Kasumi-1 (cell line): ENCODE data around the gene TMEM45B.
"Not testable (repeated sequence)": the region's sequence is repeated elsewhere in the genome, so short reads cannot be mapped to it uniquely, and the experiment has no call there.

Experiments
- DNase-seq, 2 experiments: peaks; one replicate each; lab custom pipeline; 2025; lab: John Stamatoyannopoulos, UW

The TMEM45B gene

DNA sequence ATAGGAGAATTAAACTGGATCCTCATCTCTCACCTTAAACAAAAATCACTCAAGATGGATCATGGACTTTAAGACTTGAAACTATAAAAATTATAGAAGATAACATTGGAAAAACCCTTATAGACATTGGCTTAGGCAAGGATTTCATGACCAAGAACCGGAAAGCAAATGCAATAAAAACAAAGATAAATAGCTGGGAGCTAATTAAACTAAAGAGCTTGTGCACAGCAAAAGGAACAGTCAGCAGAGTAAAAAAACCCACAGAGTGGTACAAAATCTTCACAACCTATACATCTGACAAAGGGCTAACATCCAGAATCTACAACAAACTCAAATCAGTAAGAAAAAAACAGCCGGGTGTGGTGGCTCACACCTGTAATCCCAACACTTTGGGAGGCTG lies 7.4 kb upstream of the TMEM45B start:
- DNase-seq: not testable (repeated sequence)

DNA sequence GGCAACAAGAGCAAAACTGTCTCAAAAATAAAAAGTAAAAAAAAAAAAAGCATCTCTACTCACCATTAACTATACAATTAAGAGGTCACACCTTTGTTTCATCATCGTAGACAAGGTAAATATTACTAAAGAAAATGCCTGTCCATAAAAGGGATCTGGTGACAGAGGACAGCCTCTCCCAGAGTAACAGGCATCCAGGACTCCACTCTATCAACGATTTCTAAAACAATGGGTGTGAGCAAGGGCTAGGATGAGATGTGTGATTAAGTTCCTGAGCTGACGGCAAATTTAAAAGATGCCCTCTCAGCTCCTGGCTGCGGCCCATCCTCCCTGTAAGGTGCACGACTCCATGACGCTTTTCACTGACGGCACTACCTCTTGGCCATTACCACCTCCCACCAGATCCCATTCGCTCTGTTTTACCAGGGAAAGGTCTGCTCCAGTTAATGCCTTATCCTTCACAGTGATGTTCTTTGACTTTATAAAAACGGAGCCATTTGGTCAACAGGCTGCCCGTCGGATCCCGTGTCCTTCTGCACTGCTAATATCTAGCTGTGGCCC lies 2.3 kb upstream of the TMEM45B start:
- DNase-seq: no peak

DNA sequence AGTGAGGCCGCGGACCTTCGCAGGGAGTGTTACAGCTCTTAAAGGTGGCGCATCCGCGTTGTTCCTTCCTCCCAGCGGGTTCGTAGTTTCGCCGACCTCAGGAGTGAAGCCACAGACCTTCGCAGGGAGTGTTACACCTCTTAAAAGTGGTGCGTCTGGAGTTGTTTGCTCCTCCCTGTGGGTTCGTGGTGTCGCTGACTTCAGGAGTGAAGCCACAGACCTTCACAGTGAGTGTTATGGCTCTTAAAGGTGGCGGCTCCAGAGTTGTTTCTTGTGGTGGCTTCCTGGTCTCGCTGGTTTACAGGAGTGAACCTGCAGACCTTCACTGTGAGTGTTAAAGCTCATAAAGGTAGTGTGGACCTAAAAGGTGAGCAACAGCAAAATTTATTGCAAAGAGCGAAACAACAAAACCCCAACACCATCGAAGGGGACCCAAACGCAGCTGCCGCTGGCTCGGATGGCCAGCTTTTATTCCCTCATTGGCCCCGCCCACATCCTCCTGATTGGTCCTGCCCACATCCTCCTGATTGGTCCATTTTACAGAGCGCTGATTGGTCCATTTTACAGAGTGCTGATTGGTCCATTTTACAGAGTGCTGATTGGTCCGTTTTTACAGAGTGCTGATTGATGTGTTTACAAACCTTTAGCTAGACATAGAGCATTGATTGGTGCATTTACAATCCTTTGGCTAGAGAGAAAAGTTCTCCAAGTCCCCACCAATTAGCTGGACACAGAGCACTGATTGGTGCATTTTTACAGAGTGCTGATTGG lies 1.2 kb upstream of the TMEM45B start:
- DNase-seq: no peak

DNA sequence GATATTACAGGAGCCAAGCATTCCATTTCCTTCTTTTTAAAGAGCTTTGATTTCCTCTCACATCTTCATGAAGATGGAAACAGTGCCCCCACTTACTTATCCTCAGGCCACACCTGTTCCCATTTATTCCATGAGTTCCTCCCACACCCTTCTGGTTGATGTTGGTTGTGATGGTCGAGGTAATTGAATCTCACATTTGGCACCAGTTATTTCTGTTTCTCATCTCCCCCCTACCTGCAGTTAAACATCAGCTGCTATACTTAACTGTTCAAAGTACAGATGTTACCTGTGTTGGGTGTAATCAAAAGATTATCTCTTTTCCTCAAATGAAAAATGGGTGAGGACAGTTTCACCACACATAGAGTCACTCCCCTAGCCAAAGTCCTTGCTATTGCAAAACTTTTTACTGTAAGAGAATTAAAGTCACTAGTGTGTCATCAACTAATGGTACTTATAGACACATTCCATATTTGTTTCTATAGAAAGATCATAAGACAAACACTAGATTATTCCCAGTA lies 1.9 kb downstream of the TMEM45B start:
- DNase-seq: no peak

DNA sequence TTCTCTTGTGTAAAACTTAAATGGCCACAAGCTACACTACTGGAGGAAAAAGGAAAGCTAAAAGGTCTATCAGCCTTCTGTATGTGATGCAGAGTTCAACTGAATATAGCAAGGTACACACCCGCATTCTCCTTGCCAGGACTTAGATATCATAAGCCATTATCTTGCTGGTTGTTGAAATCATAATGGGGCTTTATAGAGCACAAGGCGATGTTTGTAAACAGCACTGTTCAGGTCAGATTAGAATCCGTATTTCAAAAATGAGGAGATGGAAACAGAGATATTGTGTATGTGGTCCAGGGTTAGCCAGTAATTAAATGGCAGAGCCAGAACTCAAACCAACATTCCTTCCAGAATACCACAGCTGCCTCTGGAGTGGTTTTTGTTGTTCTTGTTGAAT lies 2.6 kb downstream of the TMEM45B start:
- DNase-seq: not testable (repeated sequence)

DNA sequence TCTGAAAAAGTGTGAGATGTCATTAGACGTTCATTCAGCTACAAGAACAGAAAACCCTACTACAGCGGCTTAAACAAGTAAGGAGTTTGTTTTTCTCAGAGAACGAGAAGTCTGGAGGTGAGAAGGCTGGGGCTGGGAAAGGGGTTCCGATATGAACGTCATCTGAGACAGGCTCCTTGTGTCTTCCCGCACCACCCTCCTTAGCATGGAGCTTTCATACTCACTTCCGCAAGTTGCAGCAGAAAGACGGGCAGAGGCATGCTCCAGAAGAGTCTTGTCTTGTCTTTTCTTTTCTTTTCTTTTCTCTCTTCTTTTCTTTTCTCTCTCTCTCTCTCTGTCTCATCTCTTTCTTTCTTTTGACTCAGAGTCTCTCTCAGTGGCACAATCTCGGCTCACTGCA lies 3.6 kb downstream of the TMEM45B start:
- DNase-seq: no peak

DNA sequence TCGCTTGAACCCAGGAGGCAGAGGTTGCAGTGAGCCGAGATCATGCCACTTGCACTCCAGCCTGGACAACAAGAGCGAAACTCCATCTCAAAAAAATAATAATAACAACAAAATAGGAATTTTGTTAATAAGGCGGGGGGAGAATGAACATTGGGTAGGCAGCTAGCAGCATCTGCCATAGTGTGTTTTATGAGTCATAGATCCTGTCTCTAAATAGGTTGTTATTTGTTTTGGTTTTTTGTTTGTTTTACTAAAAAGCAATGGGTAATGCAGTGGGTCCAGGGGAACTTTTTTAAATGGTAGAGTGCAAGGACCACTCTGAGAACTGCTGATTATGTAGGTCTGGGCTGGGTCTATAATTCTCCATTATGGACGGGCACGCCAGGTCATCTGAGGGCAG lies 4.6 kb downstream of the TMEM45B start:
- not testable (repeated sequence) for DNase-seq

DNA sequence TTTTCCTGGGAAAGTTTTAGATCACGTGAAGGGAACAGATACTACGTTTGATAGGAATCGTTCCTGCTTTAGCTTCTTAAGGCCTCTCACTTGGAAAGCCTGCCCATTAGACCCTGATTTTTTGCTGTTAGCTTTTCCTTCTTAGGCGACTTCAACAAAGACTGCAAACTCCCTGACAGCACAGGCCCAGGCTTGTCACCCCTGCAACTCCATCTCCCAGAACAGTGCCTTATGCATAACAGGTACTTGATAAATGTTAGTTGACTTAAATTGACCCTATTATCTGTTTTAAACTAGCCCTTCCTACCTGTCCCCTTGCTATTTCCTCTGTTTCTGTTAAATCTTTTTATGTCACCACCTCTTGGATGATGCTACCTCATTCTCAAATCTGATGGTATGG lies 7.6 kb downstream of the TMEM45B start:
- not testable (repeated sequence) for DNase-seq

DNA sequence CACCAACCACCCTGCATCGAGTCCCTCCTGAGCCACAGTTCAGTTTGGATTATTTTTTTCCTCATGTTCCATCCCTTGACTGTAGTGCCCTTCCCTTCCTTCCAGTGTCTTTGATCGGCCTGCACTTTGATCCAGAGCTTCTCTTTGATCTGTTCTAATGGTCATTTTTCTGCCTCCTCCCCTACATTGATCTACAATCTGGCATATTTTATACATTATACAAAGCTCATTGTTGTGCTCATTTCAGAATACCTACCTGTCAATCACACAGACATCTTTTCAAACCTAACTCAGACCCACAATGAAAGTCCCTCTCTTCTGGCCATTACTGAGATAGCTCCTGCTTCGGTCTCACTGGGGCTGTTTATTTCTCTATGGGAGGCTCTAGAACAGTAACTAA lies 8.2 kb downstream of the TMEM45B start:
- DNase-seq: not testable (repeated sequence)

DNA sequence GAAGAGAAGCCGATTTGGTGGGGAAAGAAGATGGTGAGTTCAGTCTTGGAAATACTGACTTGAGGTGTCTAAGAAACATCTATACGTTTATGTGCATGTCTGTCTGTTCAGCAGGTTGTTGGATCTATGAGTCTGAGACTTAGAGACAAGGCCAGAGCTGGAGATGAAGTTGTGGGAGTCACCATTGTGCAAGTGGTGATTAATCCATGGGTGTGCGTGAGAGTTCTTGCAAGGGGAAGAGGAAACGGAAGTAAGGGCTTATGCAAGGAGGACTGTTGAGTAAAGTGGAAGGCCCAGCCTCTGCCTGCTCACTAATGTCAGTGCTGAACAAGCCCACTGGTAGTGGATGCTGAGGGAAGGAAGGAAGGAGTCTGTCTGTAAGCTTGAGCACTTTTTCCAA lies 9.7 kb downstream of the TMEM45B start:
- DNase-seq: peak; percentile 93 to 95

DNA sequence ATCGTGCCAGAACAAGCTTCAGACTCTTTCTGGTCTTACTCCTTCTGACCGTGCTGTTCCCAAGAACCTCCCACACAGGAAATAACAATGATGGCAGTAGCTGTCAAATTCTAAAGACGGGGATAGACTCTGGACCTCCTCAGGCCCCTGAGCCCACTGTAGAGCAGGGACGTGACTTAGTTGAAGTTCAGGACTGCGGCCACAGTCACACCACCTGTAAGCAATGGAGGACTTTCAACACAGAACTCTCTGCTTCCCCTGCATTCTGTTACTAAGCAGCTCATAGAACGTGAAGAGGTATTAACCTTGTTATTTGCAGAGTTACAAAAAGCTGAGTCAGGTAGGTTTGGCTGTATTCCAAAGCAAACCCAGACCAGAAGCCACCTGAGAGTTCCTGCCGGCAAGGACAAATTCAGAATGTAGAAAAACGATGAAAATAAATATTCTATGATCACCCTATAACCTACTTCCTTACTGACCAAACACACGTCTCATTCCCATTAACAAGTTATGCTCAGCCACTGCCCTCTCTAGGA lies 12.7 kb downstream of the TMEM45B start:
- DNase-seq: no peak

DNA sequence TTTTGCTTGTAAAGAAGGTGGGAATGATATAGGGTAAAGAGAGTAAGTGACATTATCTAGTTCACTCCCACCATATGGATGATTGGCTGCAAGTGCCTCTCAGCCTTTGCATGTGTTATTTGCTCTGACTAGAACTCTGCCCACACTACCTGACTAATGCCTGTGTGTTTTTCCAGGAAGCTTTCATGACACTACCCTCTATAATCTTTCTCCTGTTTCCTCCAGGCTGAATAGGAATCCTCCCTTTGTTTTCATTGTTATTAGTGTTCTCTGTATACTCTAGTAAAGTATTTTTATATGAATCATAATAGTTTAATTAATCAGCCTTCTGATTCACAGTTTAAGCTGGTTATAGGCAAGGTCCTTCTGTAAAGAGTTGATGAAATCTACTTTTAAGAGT lies 13.8 kb downstream of the TMEM45B start:
- not testable (repeated sequence) for DNase-seq

DNA sequence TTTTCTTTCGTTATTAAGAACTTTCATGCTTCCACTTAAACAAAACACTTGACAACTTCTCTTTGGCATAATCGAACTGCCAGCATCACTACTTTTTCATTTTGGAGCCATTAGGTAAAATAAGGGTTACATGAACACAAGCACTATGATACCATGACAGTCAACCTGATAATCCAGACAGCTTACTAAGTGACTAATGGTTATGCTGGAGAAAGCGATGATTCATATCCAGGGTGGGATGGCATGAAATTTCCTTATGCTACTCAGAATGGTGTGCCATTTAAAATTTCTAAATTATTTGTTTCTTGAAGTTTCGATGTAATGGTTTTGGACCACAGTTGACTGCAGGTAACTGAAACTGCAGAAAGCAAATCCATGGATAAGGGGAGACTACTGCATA lies 15.6 kb downstream of the TMEM45B start:
- DNase-seq: not testable (repeated sequence)

DNA sequence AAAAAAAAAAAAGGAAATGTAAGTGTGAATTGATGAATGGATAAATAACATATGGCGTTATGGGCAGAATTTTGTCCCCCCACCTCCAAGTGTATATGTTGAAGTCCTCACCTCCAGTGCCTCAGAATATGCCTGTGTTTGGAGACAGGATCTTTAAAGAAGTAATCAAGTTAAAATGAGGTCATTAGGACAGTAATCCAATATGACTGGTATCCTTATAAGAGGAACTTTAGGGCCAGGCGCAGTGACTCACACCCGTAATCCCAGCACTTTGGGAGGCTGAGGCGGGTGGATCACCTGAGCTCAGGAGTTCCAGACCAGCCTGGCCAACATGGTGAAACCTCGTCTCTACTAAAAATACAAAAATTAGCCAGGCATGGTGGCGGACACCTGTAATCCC lies 17.6 kb downstream of the TMEM45B start:
- not testable (repeated sequence) for DNase-seq

DNA sequence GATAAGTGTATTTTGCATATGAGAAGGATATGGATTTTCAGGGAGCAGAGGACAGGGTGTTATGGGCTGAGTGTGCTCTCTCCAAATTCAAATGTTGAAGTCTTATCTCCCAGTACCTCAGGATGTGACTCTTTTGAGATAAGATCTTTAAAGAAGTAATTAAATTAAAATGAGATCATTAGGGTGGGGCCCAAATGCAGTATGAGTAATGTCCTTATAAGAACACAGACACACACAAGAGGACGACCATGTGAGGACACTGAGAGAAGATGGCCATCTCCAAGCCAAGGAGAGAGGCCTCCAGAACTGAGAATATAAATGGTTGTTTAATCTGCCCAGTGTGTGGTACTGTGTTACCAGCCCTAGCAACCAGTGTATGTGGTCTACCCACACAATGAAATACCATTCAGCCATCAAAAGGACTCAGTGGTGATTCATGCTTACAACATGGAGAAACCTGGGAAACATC lies 20.8 kb downstream of the TMEM45B start:
- DNase-seq: not testable (repeated sequence)

DNA sequence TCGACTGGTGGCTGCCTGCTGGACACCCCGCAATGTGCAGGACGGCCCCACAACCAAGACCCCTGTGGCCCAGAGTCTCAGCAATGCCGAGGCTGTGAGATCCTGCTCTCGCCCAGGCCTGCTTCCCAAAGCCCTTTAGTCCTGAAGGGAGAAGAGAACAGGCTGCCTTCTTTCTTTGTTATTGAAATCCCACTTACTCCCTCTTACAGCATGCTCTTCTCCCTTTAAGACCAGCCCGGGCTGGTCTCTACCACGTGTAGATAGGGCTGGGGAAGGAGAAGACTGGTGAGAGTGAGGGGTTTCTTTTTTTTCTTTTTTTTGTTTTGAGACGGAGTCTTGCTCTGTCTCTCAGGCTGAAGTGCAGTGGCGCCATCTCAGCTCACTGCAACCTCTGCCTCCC lies 21.3 kb downstream of the TMEM45B start:
- DNase-seq: no peak

DNA sequence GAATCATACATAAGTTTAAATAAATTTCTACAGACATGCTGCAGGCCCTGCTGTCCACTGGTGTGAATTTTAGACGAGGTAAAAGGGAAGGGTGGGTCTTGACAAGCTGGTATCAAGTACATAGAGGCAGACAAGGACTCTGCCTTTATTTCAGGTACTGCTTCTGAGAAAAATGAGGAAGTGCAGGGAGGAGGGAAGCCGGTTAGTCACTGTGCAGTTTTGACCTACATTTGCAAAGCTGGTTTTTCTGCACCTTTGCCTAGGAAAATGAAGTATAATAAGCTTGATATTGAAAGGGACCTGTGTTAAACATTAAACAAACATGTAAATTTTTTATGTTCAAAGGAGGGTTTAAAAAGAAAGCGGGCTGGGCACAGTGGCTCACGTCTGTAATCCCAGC lies 24.6 kb downstream of the TMEM45B start:
- DNase-seq: peak; percentile 63 to 75

DNA sequence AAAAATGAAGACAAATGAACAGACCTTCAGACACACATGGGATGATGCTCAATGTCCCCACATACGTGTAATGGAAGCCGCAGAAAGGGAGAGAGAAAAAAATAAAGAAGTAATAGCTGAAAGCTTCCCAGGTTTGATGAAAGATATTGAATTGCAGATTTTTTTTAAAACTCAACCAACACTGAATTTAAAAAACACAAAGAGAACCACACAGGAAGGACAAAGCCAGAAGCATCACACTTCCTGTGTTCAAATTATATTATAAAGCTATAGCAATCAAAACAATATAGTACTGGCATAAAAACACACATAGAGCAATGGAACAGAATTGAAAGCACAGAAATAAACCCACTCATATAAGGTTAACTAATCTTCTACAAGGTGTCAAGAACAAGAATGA lies 26.5 kb downstream of the TMEM45B start:
- DNase-seq: no peak

DNA sequence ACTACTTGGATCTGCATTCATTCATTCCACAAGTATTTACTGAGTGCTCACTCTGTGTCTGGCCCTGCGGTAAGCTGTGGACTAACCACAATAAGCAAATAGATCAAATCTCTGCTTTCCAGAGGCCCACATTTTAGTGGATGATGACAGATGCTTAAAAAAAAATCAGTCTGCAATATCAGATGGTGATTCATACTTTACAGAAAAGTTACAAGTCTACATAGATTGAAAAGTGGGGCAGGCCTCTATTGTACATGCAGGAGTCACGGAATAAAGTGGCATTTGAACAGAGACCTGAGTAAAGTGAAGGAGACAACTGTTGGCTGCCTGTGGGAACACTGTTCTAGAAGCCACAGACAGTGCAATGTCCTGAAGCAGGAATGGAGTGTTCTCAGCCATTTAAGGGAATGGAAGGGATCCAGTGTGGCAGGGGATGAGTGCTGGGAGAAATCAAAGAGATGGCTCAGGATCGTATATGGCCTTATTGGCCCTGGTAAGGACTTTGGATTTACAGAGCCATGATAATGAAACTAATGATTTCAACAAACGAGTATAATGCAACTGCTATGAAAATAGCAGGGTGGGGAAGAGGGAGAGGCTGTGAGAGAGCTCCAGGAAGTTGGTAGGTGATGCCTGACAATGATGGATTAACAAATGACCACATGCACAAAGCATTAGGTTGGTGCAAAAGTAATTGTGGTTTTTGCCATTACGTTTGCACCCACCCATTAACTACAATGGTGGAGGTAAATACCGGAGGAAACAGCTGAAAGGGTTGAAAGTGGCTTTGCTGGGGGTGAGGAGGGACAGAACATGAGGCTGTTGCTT lies 31.1 kb downstream of the TMEM45B start:
- DNase-seq: no peak

DNA sequence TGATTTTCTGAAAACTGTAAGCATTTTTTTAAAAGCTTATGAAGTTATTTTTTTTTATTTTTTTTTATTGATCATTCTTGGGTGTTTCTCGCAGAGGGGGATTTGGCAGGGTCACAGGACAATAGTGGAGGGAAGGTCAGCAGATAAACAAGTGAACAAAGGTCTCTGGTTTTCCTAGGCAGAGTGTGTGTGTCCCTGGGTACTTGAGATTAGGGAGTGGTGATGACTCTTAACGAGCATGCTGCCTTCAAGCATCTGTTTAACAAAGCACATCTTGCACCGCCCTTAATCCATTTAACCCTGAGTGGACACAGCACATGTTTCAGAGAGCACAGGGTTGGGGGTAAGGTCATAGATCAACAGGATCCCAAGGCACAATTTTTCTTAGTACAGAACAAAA lies 31.7 kb downstream of the TMEM45B start:
- DNase-seq: not testable (repeated sequence)

DNA sequence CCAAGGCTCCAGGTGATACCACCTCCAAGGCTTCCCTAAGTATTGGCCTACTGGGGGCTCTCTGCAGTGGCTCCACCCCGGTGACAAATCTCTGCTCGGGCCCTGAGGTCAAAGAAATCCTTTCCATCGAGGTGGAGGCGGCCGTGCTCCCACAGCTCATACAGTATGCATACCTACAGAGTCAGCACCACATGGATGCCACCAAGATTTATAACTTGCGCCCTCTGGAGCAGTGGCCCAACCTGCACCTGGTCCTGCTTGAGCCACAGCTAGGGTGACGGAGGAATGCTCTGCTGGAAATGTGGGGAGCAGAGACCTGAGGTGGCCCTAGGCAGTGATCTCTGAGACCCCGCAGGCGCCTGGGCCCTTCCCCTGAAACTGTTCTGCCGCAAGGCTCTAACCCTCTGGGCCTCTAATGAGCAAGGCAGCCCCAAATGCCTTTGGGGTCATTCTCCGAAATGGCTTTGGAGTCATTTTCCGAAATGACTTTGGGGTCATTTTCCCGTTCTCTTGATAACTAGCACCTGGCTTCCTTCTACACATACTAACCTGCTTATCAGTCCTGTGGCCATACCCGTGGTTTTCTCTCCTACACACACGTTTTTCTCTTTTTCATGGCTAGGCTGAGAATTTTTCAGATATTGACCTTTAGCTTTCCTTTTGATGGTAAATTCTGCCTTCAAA lies 33.9 kb downstream of the TMEM45B start:
- DNase-seq: no peak
